NCI-H69 (cell line): ENCODE results near the gene OR1I1.
"Not testable (repeated sequence)": the region's sequence is repeated elsewhere in the genome, so short reads cannot be mapped to it uniquely, and the experiment has no call there.

ENCODE experiments used
- DNase-seq: peaks from one replicate; lab custom pipeline; 2025; lab: John Stamatoyannopoulos, UW

OR1I1 gene

GRCh38 chr19:15081911-15082310, at the start of gene OR1I1:
Gene OR1I1, plus strand, starts transcription at chr19:15082211. Its CDS starts 4,855 bp downstream, at chr19:15087066.
- no peak for DNase-seq

DNA sequence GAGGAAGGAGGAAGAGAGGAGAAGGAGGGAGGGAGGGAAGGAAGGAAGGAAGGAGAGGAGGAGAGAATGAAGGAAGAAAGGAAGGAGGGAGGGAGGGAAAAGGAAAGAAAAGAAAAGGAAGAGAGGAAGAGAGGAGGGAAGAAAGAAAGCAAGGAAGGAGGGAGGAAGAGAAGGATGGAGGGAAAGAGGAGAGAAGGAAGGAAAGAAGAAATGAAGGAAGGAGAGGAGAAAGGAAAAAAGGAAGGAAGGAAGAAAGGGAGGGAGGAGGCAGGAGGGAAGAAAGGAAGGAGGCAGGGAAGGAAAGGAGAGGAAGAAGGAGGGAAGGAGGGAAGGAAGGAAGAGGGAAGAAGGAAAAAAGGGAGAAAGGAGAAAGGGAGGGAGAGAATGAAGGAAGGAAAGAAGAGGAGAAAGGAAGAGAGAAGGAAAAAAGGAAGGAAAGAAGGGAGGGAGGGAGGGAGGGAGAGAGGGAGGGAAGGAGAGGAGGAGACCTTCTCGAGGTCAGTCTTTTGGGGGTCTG, 46.2 kb upstream of the OR1I1 start:
- no peak for DNase-seq

DNA sequence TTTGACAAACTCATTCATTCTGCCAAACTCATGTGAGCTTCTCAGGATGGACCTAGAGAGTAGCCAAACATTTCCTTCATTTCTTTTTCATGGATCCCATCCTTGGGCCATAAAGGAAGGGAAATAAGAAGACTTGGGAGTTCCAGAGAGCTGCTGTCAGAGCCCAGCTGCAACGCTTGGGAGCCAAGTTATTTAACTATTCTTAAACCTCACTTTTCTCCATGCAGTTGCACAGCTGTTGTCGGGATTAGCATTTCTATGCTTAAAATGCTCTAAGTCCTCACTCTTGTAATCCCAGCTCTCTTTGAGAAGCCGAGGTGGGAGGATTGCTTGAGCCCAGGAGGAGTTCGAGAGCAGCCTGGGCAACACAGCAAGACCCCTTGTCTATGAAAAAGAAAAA, 44.4 kb upstream of the OR1I1 start:
- no peak for DNase-seq

DNA sequence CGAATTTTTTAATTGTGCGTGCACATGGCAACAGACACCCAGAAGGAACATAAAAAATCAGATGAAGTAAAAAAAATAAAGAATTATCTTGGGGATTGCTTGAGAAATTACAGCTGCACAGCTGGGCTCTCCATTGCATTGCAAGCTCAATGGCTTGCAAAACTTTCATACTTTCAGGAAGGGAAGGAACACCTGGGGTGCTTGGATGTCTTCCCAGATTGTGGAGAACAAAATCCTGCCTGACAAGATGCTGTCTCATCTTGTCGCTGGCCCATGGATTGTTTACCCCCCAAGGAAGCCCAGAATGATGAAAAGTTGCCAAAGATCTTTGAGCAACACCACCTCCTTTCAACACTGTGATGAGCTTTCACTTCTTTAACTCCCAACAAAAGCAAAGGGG, 43.7 kb upstream of the OR1I1 start:
- no peak for DNase-seq

DNA sequence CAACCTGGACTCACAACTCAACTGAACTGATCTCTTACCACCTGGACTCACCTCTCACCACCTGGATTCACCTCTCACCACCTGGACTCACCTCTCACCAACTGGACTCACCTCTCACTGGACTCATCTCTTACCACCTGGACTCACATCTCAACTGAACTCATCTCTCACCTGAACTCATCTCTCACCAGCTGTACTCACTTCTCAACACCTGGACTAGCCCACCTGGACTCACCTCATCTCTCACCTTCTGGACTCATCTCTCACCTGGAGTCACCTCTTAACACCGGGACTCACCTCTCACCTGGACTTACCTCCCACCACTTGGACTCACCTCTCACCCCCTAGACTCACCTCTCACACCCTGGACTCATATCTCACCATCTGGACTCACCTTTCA, 40.0 kb upstream of the OR1I1 start:
- DNase-seq, result no peak

DNA sequence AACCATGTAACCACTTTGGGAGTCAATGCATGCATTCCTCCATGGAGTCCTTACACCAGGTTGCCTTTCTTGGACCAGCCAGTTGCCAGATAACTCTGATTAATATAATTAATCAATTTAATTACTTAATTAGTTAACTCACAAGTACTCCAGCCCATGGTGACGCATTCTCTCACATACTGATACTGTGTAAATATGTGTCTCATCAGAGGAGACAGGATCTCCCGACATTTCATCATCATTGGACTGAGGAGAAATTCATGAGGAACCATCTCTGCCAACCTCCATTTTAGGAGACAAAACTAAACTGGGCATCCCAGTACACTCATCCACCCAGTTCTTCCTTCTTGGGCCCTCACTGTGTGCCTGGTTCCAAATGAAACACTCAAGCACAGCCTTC, 39.2 kb upstream of the OR1I1 start:
- DNase-seq, result no peak

DNA sequence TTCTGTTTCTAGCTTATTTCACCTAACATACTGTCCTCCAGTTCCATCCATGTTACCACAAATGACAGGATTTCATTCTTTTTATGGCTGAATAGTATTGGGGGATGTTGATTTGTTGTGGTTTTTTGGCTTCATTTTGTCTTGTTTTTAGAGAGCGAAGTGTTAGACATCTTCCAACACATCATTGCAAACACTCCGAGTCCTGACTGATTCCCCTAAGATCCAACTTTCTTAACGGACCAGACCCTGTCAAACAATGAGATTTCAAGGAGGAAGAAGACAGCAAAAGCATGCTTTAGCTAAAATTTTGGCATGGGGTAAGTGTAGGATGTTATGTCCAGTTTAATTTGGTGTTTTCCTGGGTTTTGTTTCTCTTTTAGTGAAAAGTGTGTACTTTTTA, 36.5 kb upstream of the OR1I1 start:
- no peak for DNase-seq

GRCh38 chr19:15047680-15048079, 34.3 kb upstream of the OR1I1 start:
- no peak for DNase-seq

GRCh38 chr19:15048128-15048527, 33.9 kb upstream of the OR1I1 start:
- DNase-seq, result no peak

DNA sequence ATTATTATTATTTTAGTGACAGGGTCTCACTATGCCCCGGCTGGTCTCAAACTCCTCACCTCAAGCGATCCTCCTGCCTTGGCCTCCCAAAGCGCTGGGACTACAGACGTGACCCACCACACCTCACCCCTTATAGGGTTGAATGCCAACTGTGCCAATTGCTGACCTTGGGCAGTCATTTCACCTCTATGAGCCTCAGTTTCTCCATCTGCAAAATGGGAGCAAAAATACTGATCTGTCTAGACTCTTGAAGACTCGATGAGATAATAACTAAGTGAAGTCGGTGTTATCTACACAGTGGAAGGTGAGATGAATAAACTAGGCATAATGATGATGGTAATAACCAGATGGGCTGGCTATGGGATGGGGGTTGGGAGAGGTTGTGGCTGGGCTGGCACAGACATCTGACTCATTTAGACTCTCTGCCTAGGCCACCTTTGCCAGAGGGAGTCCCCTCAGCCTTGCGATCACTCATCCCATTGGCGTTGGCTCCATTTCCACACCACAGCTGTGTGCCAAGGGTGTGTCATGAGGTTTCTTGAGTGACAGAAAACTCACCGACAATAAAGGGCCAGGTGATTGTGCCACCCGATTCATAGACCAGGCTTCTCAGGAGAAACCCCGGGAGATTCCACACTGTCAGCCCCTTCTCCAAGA, 33.0 kb upstream of the OR1I1 start, which contains the start of gene CASP14:
Gene CASP14 (plus strand): TSS at position 596 of the 657 bp plus-strand sequence. CDS start 2,772 bp downstream, outside the sequence.
- no peak for DNase-seq

DNA sequence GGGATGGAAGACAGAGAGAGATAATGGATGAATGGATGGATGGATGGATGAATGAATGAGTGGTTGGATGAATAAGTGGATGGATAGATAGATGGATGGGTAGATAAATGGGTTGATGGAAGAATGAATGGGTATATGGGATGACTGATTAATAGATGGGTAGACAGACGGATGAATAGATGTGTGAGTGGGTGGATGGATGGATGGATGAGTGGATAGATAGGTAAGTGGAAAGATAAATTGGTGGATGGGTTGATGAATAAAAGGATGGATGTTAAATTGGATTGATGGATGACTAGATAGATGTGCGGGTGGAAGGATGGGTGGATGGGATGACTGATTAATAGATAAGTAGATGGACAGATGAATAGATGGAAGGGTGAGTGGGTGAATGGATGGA, 31.4 kb upstream of the OR1I1 start:
- no peak for DNase-seq

DNA sequence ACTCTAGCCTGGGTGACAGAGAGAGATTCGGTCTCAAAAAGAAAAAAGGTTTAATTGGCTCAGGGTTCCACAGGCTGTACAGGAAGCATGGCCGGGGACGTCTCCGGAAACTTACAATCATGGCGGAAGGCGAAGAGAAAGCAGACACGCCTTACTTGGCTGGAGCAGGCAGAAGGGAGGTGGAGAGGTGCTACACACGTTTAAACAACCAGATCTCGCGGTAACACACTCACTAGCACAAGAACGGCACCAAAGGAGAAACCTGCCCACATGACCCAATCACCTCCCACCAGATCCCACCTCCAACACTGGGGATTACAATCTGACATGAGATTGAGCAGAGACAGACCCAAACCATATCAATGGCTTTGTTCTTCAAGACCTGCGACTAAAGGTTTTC, 20.0 kb upstream of the OR1I1 start:
- no peak for DNase-seq

GRCh38 chr19:15070386-15070785, 11.6 kb upstream of the OR1I1 start:
- DNase-seq, result not testable (repeated sequence)

GRCh38 chr19:15072930-15073647, 8.9 kb upstream of the OR1I1 start:
- peak; percentile 9 for DNase-seq

DNA sequence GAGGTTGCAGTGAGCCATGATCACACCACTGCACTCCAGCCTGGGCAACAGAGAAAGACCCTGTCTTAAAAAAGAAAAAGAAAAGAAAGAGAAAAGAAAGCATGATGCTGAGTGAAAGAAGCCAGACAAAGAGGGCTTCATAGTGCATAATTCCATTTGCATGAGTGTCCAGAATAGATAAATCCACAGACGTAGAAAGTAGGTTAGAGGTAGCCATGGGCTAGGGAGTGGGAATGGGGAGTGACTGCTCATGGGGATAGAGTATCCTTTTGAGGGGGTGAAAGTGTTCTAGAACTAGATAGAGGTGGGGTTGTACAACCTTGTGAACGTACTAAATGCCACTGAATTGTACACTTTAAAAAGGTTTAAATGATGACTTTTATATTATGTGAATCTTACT, 7.6 kb upstream of the OR1I1 start:
- no peak for DNase-seq

DNA sequence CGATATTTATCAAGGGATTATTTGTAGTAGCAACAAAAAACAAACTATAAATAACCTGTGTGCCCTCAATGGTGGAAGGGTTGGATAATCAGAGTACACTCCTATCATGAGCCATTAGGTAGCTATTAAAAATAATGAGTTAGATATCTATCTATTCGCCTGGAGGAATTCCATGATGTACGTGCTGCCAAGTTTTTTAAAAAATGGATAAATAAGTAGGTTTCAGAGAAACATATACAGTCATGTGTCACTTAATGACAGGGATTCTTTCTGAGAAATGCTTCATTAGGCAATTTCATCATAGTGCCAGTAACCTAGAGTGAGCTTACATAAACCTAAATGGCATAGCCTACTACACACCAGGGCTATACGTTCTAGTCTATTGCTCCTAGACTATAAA, 6.2 kb upstream of the OR1I1 start:
- no peak for DNase-seq

GRCh38 chr19:15080002-15080401, 2.0 kb upstream of the OR1I1 start:
- DNase-seq, result not testable (repeated sequence)

DNA sequence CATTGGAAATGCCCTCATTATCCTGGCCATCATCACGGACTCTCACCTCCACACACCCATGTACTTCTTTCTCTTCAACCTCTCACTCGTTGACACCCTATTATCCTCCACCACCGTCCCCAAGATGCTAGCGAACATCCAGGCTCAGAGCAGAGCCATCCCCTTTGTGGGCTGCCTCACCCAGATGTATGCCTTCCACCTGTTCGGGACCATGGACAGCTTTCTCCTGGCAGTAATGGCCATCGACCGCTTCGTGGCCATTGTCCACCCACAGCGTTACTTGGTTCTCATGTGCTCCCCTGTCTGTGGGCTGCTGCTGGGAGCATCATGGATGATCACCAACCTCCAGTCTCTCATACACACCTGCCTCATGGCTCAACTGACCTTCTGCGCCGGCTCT, 5.2 kb downstream of the OR1I1 start:
- DNase-seq, result no peak

DNA sequence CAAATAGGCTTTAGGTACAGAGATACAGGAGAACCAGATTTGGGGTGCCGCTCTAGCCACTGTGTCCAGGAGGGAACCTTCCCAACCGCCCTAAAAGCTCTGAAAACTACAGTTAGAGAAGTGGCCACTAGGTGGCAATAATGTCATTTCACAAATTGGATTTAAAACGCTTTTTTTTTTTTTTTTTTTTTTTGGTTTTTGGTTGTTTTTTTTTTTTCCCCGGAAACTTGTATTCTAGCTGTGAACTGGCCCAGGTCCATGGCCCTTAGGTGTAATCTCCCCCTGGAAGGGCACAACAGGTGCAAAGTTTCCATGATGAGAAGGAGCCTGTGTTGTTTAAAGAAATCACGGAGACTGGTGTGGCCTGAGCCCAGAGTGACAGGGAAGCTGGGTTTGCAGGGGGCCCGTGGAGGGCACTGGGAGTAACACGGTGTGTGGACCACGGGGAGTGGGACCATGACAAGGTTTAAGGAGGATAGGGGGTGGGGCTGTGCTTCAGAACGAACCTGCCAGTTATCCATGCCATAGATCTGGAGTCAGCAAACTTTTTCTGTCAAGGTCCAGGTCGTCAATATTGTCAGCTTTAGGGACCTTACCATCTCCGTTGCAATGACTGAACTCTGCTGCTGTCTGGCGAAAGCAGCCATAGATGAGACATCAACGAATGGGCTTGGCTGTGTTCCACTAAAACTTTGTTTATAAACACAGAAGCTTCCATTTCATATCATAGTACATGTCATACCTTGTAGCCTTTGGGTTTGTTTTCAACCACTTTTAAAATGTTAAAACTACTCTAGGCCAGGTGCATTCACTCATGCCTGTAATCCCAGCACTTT, 10.1 kb downstream of the OR1I1 start:
- peak; percentile 71 for DNase-seq

DNA sequence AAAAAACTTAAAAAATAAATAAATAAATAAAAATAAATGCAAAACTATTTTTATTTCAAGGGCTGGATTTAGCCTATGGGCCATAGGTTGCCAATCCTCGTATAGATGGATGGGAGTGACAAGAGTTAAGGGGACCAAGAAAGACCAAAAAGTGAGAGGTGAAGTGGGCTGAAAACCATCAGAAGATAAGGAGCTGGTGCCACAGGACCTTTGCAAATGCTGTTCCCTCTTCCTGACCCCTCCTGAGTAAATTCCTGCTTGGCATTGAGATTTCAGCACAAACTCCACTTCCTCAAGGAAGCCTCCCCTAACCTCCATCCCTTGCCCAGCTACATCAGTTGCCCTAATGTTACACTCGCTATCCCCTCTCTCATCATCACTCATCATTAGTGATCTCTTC, 11.0 kb downstream of the OR1I1 start:
- no peak for DNase-seq

GRCh38 chr19:15096223-15096622, 14.2 kb downstream of the OR1I1 start:
- DNase-seq, result no peak

GRCh38 chr19:15097980-15098379, 16.0 kb downstream of the OR1I1 start:
- not testable (repeated sequence) for DNase-seq

GRCh38 chr19:15098460-15098859, 16.4 kb downstream of the OR1I1 start:
- DNase-seq, result no peak
